Neural cell (in vitro differentiated cells): Measurements from ENCODE around the gene ACSL6. TPM values are rescaled to one million over a fixed set of nuclear protein-coding genes. Genes with fewer than 3 reads are reported as not detected.

Experiments used
- H2AFZ ChIP-seq: fragments of 200-600, 300-800 bp; sonication (generic), shearing (Covaris generic); 2 replicates; pipeline ENCODE4 v1.6.0; 2014; ENCODE audit warnings: low read depth, mild to moderate bottlenecking, antibody characterized with exemption, low read length, moderate library complexity
- H3F3A ChIP-seq: fragments of 200-600 bp; shearing (Covaris generic); 2 replicates; pipeline ENCODE4 v1.6.1; 2016; ENCODE audit warnings: mild to moderate bottlenecking, moderate library complexity, mixed read lengths, antibody characterized with exemption, low read length; ENCODE audit not compliant: insufficient read depth, poor library complexity, severe bottlenecking
- H3K27ac ChIP-seq: fragments of 200-600, 300-800 bp; sonication (generic), shearing (Covaris generic); 2 replicates; pipeline ENCODE4 v1.5.1; 2014; ENCODE audit warnings: mild to moderate bottlenecking, low read length, moderate library complexity
- H3K27me3 ChIP-seq: fragments of 300-800, 200-600 bp; sonication (generic), shearing (Covaris generic); 2 replicates; pipeline ENCODE4 v1.6.0; 2014; ENCODE audit warnings: mild to moderate bottlenecking, low read depth, low read length, moderate library complexity; ENCODE audit not compliant: insufficient read depth
- H3K36me3 ChIP-seq: fragments of 300-800, 200-600 bp; sonication (generic), shearing (Covaris generic); 2 replicates; pipeline ENCODE4 v1.5.1; 2014; ENCODE audit warnings: mild to moderate bottlenecking, antibody characterized with exemption, low read length, moderate library complexity; ENCODE audit not compliant: insufficient read depth
- H3K4me2 ChIP-seq: fragments of 300-800, 200-600 bp; sonication (generic), shearing (Covaris generic); 2 replicates; pipeline ENCODE4 v1.6.0; 2014; ENCODE audit warnings: mild to moderate bottlenecking, low read length
- H3K4me3 ChIP-seq: fragments of 300-800, 200-600 bp; sonication (generic), shearing (Covaris generic); 2 replicates; pipeline ENCODE4 v1.5.1; 2014; ENCODE audit warnings: mild to moderate bottlenecking, low read length, moderate library complexity
- H3K79me2 ChIP-seq: fragments of 200-600 bp; shearing (Covaris generic); replicated peaks from 2 replicates; pipeline ENCODE4 v1.6.0; 2014; ENCODE audit warnings: mild to moderate bottlenecking, low read length, moderate library complexity; ENCODE audit not compliant: insufficient read depth
- H3K9ac ChIP-seq: fragments of 300-800, 200-600 bp; sonication (generic), shearing (Covaris generic); 2 replicates; pipeline ENCODE4 v1.6.1; 2016; ENCODE audit warnings: mild to moderate bottlenecking, low read length, mixed read lengths
- H3K9me2 ChIP-seq: fragments of 200-600 bp; shearing (Covaris generic); 2 replicates; pipeline ENCODE4 v1.6.1; 2016; ENCODE audit warnings: mild to moderate bottlenecking, low read length, mixed read lengths; ENCODE audit not compliant: insufficient read depth
- H3K9me3 ChIP-seq: fragments of 200-600, 300-800 bp; sonication (generic), shearing (Covaris generic); 2 replicates; pipeline ENCODE4 v1.6.1; 2016; ENCODE audit warnings: mild to moderate bottlenecking, mixed run types, low read length, moderate library complexity, mixed read lengths
- H4K20me1 ChIP-seq: fragments of 200-600 bp; shearing (Covaris generic); 2 replicates; pipeline ENCODE4 v1.6.1; 2016; ENCODE audit warnings: mild to moderate bottlenecking, mixed run types; ENCODE audit not compliant: insufficient read depth
- CTCF ChIP-seq: fragments of 450-650 bp; IDR thresholded peaks from 2 replicates; pipeline ENCODE4 v1.5.1; 2014; ENCODE audit warnings: antibody characterized with exemption, mild to moderate bottlenecking, moderate library complexity; ENCODE audit not compliant: poor library complexity, severe bottlenecking
- EP300 ChIP-seq: fragments of 450-650 bp; conservative IDR thresholded peaks from 2 replicates; pipeline ENCODE4 v1.6.1; 2014; ENCODE audit warnings: antibody characterized with exemption, mild to moderate bottlenecking, moderate library complexity; ENCODE audit not compliant: poor library complexity, severe bottlenecking
- EZH2 ChIP-seq: fragments of 200-600, 300-800 bp; shearing (Covaris generic), sonication (generic); IDR thresholded peaks from 2 replicates; pipeline ENCODE4 v1.6.1; 2014; ENCODE audit warnings: antibody characterized with exemption, low read length, borderline replicate concordance, mild to moderate bottlenecking; ENCODE audit not compliant: insufficient read depth, poor library complexity, severe bottlenecking
- MXI1 ChIP-seq: fragments of 450-650 bp; conservative IDR thresholded peaks from 2 replicates; pipeline ENCODE4 v1.6.1; 2014; ENCODE audit warnings: antibody characterized with exemption, mild to moderate bottlenecking; ENCODE audit not compliant: poor library complexity, severe bottlenecking
- POLR2AphosphoS5 ChIP-seq: IDR thresholded peaks from 2 replicates; pipeline ENCODE4 v1.6.1; 2012
- RAD21 ChIP-seq: fragments of 450-650 bp; conservative IDR thresholded peaks from 2 replicates; pipeline ENCODE4 v1.6.1; 2014; ENCODE audit warnings: antibody characterized with exemption, mild to moderate bottlenecking, moderate library complexity
- REST ChIP-seq: IDR thresholded peaks from 2 replicates; pipeline ENCODE4 v1.6.1; 2012; ENCODE audit warnings: borderline replicate concordance
- SMC3 ChIP-seq: fragments of 450-650 bp; conservative IDR thresholded peaks from 2 replicates; pipeline ENCODE4 v1.6.1; 2014; ENCODE audit warnings: antibody characterized with exemption, mild to moderate bottlenecking, moderate library complexity; ENCODE audit not compliant: poor library complexity
- TAF1 ChIP-seq: IDR thresholded peaks from 2 replicates; pipeline ENCODE4 v1.6.1; 2012; ENCODE audit warnings: low read depth
- polyA plus RNA-seq: library from polyadenylated mRNA; depleted of rRNA; stranded (reverse); fragments of >200 nt; gene quantifications from 2 replicates; pipeline ENCODE4 v1.2.3, GENCODE V29; 2014

The ACSL6 gene
- polyA plus RNA-seq, 1 donor from 2014 or later, result 30.5 TPM

GRCh38 chr5:132009706-132010405 is 1.6 kb downstream of the ACSL6 start:
- Histone ChIP-seq H3K4me2 (no peak overlapping the region), H4K20me1 (no peaks in the 10 kb centered on the region), H3K36me3 (no peaks in the 10 kb centered on the region), H2AFZ (no peak overlapping the region), H3K27me3 (peaks cover 21% of the 10 kb centered on the region), H3K4me3 (peak overlapping the region; percentile 94), H3K9me2 (no peaks in the 10 kb centered on the region), H3F3A (no peaks in the 10 kb centered on the region), H3K27ac (no peak overlapping the region), H3K9ac (no peak overlapping the region), H3K9me3 (no peaks in the 10 kb centered on the region), H3K79me2 (no peaks in the 10 kb centered on the region)
- no peak for TF ChIP-seq EP300
- no peak for TF ChIP-seq TAF1
- no peak for TF ChIP-seq POLR2AphosphoS5
- no peak for TF ChIP-seq CTCF
- TF ChIP-seq SMC3, result no peak
- TF ChIP-seq MXI1, result no peak
- no peak for TF ChIP-seq RAD21
- no peak for TF ChIP-seq REST
- TF ChIP-seq EZH2, result no peak

DNA sequence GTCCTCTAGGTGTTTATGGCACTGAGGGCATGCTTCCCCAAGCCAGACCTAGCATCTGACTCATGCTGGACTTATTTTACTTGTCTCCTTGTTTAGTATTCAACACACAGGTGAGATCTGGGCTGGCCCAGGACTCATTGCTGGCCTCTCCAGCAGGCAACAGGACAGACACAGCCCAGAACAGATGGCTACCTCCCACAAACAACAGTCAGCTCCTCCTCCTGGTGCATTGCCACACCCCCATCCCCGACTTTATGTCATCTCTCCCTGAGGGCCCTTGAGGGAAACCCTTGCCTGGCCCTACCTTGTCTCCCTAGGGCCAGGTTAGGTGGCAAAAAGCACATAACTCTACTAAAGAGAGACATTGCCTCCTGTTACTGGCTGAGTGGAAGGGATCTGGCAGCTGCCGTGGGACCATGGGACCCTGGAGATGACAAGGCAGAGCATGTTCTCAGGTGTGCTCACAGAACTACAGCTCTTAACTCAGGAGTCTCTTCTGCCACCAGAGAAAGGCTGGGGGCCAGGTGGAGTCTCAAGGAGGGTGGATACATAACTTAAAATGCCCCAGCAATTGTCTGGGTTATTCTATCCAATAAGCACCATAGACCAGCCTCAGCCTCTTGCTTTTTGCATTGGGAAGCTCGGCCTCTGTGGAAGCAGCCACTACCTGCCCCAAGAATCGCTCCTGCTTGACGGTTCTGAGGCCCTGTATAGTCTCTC is 2.3 kb downstream of the ACSL6 start:
- H3F3A ChIP-seq, result no peaks in the 10 kb centered on the region
- H3K27me3 ChIP-seq, result peaks cover 21% of the 10 kb centered on the region
- H3K36me3 ChIP-seq, result no peaks in the 10 kb centered on the region
- no peak overlapping the region for H3K4me2 ChIP-seq
- no peak overlapping the region for H3K27ac ChIP-seq
- no peaks in the 10 kb centered on the region for H4K20me1 ChIP-seq
- H3K9me2 ChIP-seq, result no peaks in the 10 kb centered on the region
- no peaks in the 10 kb centered on the region for H3K9me3 ChIP-seq
- no peak overlapping the region for H3K4me3 ChIP-seq
- no peak for TF ChIP-seq POLR2AphosphoS5
- TF ChIP-seq SMC3, result no peak
- TF ChIP-seq EZH2, result no peak
- no peak for TF ChIP-seq CTCF
- H3K9ac ChIP-seq, result no peak overlapping the region
- H2AFZ ChIP-seq, result no peak overlapping the region
- H3K79me2 ChIP-seq, result no peaks in the 10 kb centered on the region
